Spleen (tissue), 7 donors: ENCODE results near the gene DUSP22.

Experiments used
- POLR2AphosphoS5 ChIP-seq, 3 donors: sonication (generic); formaldehyde crosslinking; IDR thresholded peaks; one replicate each; pipeline ENCODE4 v1.5.1; 2017; ENCODE audit warnings: antibody characterized with exemption in 3 of 3
- TF ChIP-seq, protein P1 (sequence below), 11 experiments: fragments of 200-600 bp in 7 of 11; fragments of 450-650 bp in 4 of 11; sonication (generic) in 4 of 11; IDR thresholded peaks in 8 of 11; conservative IDR thresholded peaks in 3 of 11; 1 replicate in 7 of 11; 2 replicates in 4 of 11; pipeline versions ENCODE4 v1.4.0 to v1.8.0; 2016 to 2021; ENCODE audit warnings: antibody characterized with exemption in 11 of 11, inconsistent platforms in 4 of 11, mild to moderate bottlenecking in 1 of 11
- donor health status: DM: no; HTN: no; CAD: no; lungs with moderate emphysema.
- donor health status: DM: no; HTN: no; CAD: no.
- donor health status: DM: no; HTN: no; CAD: no.

DNA sequence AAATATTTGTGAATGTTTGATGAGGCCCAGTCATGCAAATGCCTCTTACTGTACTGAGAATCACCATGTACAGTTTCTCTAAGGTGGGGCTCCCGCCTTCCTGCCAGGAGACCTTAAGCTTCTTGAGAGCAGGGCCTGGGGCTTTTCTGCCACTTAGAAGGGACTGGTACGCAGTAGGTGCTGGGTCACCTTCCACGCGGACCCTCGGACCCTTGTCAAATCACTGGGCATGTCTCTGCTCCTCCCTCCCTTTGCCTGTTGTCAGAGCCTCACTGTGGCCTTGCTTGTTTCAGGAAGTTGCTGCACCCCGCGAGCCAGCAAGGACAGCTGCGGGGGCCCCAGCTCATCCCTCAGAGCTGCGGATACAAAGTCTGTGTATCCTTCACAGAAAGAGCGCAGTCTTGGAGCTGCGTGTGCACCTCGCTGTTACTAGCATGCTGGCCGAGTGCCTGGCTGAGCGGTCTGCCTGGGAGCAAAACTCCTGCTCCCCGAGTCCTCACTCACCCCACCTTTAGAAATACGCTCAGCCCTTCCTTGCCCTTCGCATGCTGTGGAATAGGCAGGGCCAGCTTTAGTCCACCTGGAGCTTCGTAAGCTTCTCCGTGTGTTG is 68.6 kb downstream of the DUSP22 start:
- TF ChIP-seq, protein P1, sequence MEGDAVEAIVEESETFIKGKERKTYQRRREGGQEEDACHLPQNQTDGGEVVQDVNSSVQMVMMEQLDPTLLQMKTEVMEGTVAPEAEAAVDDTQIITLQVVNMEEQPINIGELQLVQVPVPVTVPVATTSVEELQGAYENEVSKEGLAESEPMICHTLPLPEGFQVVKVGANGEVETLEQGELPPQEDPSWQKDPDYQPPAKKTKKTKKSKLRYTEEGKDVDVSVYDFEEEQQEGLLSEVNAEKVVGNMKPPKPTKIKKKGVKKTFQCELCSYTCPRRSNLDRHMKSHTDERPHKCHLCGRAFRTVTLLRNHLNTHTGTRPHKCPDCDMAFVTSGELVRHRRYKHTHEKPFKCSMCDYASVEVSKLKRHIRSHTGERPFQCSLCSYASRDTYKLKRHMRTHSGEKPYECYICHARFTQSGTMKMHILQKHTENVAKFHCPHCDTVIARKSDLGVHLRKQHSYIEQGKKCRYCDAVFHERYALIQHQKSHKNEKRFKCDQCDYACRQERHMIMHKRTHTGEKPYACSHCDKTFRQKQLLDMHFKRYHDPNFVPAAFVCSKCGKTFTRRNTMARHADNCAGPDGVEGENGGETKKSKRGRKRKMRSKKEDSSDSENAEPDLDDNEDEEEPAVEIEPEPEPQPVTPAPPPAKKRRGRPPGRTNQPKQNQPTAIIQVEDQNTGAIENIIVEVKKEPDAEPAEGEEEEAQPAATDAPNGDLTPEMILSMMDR (IDR thresholded peaks at IDR 0.05 in 8 of 11, conservative IDR thresholded peaks at IDR 0.05 in 3 of 11) = no peak
- no peak for TF ChIP-seq POLR2AphosphoS5 (IDR thresholded peaks at IDR 0.05)
